AG04450 (cell line): ENCODE measurements around the gene MARCHF9. TPM values are rescaled to one million over a fixed set of nuclear protein-coding genes. Genes with fewer than 3 reads are reported as not detected.

Source experiments
- CTCF ChIA-PET: fragments of 300-600, 350-600 bp; formaldehyde crosslinking; extraction: SDS; loops from one replicate; lab custom pipeline; 2022; ENCODE audit warnings: antibody characterized with exemption, inconsistent platforms; lab: Charles Lee
- POLR2A ChIA-PET: fragments of 350-600 bp; formaldehyde crosslinking; extraction: SDS; loops from one replicate; lab custom pipeline; 2021; ENCODE audit warnings: antibody characterized with exemption, inconsistent platforms; lab: Yijun Ruan, JAX
- DNase-seq: peaks from one replicate; pipeline ENCODE4 v3.0.0-alpha.2; 2011; ENCODE audit warnings: low read depth, low spot score
- H3K27ac ChIP-seq: one replicate; pipeline ENCODE4 v1.5.1; 2012; ENCODE audit warnings: low read depth, low read length, control low read depth
- H3K27me3 ChIP-seq: one replicate; pipeline ENCODE4 v1.6.0; 2012; ENCODE audit warnings: low read length; ENCODE audit not compliant: control insufficient read depth, insufficient read depth
- H3K4me3 ChIP-seq: 2 replicates; pipeline ENCODE4 v1.5.1; 2011; ENCODE audit warnings: mild to moderate bottlenecking, low read depth, low read length, control low read depth
- H3K9me3 ChIP-seq: 2 replicates; pipeline ENCODE4 v1.5.1; 2012; ENCODE audit warnings: low read length; ENCODE audit not compliant: control insufficient read depth, insufficient read depth
- polyA plus RNA-seq: library from polyadenylated mRNA; depleted of rRNA; stranded (reverse); fragments of >200 nt; gene quantifications from 2 replicates; pipeline ENCODE4 v1.2.3, GENCODE V29; 2011
- TF ChIP-seq, protein P1 (sequence below): IDR thresholded peaks from 2 replicates; pipeline ENCODE4 v1.5.1; 2011; ENCODE audit warnings: low read depth, low read length, control low read depth, inconsistent platforms

MARCHF9 gene
- polyA plus RNA-seq, 1 experiment: 3.7 TPM

DNA sequence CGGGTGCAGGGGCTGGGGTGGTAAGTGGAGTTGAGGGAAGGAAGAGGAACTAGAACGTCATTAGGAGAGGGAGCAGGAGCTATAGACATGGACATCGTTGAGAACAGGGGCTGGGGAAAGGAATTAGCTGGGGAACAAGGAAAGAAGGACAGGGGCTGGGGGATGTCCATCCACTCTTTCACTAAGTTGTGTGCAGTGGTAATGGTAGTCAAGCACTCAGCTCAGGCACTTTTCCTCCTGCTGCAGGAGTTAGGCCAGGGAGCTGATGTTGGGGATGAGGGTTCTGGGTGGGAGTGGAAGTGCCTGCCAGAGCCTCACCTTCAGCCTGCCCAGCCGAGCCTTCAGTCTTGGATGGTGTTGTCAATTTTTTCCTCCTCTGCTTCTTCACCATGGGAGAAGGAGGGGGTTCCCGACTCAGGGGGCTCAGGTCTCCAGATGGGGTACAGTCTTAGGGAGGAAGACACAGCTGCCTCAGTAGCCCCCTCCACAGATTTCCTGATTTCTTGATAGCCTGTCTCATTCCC lies 25.5 kb upstream of the MARCHF9 start:
- Histone ChIP-seq H3K9me3 (peaks cover 5% of the 10 kb centered on the region; the same call in 1 of the 2 replicates), H3K27ac (no peak overlapping the region), H3K4me3 (no peak overlapping the region), H3K27me3 (peaks cover 34% of the 10 kb centered on the region)
- CTCF ChIA-PET: no interaction called here
- TF ChIP-seq, protein P1, sequence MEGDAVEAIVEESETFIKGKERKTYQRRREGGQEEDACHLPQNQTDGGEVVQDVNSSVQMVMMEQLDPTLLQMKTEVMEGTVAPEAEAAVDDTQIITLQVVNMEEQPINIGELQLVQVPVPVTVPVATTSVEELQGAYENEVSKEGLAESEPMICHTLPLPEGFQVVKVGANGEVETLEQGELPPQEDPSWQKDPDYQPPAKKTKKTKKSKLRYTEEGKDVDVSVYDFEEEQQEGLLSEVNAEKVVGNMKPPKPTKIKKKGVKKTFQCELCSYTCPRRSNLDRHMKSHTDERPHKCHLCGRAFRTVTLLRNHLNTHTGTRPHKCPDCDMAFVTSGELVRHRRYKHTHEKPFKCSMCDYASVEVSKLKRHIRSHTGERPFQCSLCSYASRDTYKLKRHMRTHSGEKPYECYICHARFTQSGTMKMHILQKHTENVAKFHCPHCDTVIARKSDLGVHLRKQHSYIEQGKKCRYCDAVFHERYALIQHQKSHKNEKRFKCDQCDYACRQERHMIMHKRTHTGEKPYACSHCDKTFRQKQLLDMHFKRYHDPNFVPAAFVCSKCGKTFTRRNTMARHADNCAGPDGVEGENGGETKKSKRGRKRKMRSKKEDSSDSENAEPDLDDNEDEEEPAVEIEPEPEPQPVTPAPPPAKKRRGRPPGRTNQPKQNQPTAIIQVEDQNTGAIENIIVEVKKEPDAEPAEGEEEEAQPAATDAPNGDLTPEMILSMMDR: no peak
- POLR2A ChIA-PET: interaction anchor here (1.3 kb wide), 1 partner anchor 15 kb away, joined by 7 read pairs; the partner anchor contains the start of gene TSPAN31
- no peak for DNase-seq

- no peak overlapping the region for H3K4me3 ChIP-seq
- DNase-seq: no peak
- ChIA-PET POLR2A (no interaction called here), CTCF (no interaction called here)
- no peak overlapping the region for H3K27ac ChIP-seq
- H3K9me3 ChIP-seq: peaks cover 5% of the 10 kb centered on the region; the same call in 1 of the 2 replicates
- H3K27me3 ChIP-seq: peaks cover 45% of the 10 kb centered on the region
- TF ChIP-seq, protein P1: no peak
Observed at GRCh38 chr12:57730336-57731067, 24.4 kb upstream of the MARCHF9 start.

GRCh38 chr12:57731411-57732080 lies 23.4 kb upstream of the MARCHF9 start:
- peaks cover 55% of the 10 kb centered on the region for H3K27me3 ChIP-seq

GRCh38 chr12:57732270-57732669 lies 22.6 kb upstream of the MARCHF9 start:
- TF ChIP-seq, protein P1: no peak

More at GRCh38 chr12:57731411-57732080, 23.4 kb upstream of the MARCHF9 start:
- no peak for DNase-seq
- TF ChIP-seq, protein P1: no peak
- no peak overlapping the region for H3K4me3 ChIP-seq
- ChIA-PET POLR2A (no interaction called here), CTCF (interaction anchor here (1.1 kb wide), 1 partner anchor 9 kb away, joined by 3 read pairs; no protein-coding TSS in a partner anchor)
- H3K9me3 ChIP-seq: peaks cover 5% of the 10 kb centered on the region; the same call in 1 of the 2 replicates
- no peak overlapping the region for H3K27ac ChIP-seq

More at GRCh38 chr12:57732270-57732669, 22.6 kb upstream of the MARCHF9 start:
- Histone ChIP-seq H3K27ac (no peak overlapping the region), H3K27me3 (peaks cover 59% of the 10 kb centered on the region), H3K4me3 (no peak overlapping the region), H3K9me3 (peaks cover 2% of the 10 kb centered on the region; the same call in 1 of the 2 replicates)
- CTCF ChIA-PET: interaction anchor here (0.8 to 1.1 kb wide), 2 partner anchors 9 to 149 kb away, joined by 3 read pairs; no protein-coding TSS in a partner anchor
- DNase-seq: no peak
- POLR2A ChIA-PET: interaction anchor here (1.4 kb wide), 1 partner anchor 12 kb away, joined by 3 read pairs; the partner anchor contains the start of gene TSPAN31
